H9 (cell line): Measurements from ENCODE around the gene MYO18A. TPM values are rescaled to one million over a fixed set of nuclear protein-coding genes. Genes with fewer than 3 reads are reported as not detected.

Experiments used
- DNase-seq: peaks from one replicate; pipeline ENCODE4 v3.0.0-alpha.2; 2017
- H2AFZ ChIP-seq: one replicate; pipeline ENCODE4 v1.6.1; 2013; ENCODE audit warnings: mild to moderate bottlenecking, low read length, control low read depth, moderate library complexity
- H2AK5ac ChIP-seq: 2 replicates; pipeline ENCODE4 v1.6.1; 2013; ENCODE audit warnings: low read length, control low read depth, mixed read lengths; ENCODE audit not compliant: insufficient read length
- H2BK120ac ChIP-seq: one replicate; pipeline ENCODE4 v1.6.1; 2013; ENCODE audit warnings: low read depth, mild to moderate bottlenecking, low read length, control low read depth, inconsistent platforms; ENCODE audit not compliant: poor library complexity, severe bottlenecking
- H2BK12ac ChIP-seq: 2 replicates; pipeline ENCODE4 v1.6.1; 2013; ENCODE audit warnings: low read length, control low read depth, mixed read lengths, low read depth; ENCODE audit not compliant: insufficient read length
- H2BK15ac ChIP-seq: 2 replicates; pipeline ENCODE4 v1.6.1; 2013; ENCODE audit warnings: low read depth, low read length, control low read depth
- H2BK20ac ChIP-seq: one replicate; pipeline ENCODE4 v1.6.1; 2013; ENCODE audit warnings: low read depth, mild to moderate bottlenecking, low read length, control low read depth, inconsistent platforms; ENCODE audit not compliant: poor library complexity, severe bottlenecking
- H2BK5ac ChIP-seq: 2 replicates; pipeline ENCODE4 v1.6.1; 2013; ENCODE audit warnings: low read length, control low read depth, mixed read lengths; ENCODE audit not compliant: insufficient read length
- H3K14ac ChIP-seq: 2 replicates; pipeline ENCODE4 v1.6.1; 2013; ENCODE audit warnings: low read length, control low read depth; ENCODE audit not compliant: insufficient read depth
- H3K18ac ChIP-seq: 2 replicates; pipeline ENCODE4 v1.6.1; 2013; ENCODE audit warnings: low read depth, mild to moderate bottlenecking, mixed read lengths, low read length, control low read depth; ENCODE audit not compliant: insufficient read length
- H3K23ac ChIP-seq: 2 replicates; pipeline ENCODE4 v1.6.1; 2013; ENCODE audit warnings: low read length, control low read depth, mixed read lengths, low read depth; ENCODE audit not compliant: insufficient read length
- H3K23me2 ChIP-seq: 2 replicates; pipeline ENCODE4 v1.6.1; 2013; ENCODE audit warnings: low read depth, mild to moderate bottlenecking, mixed read lengths, low read length, control low read depth; ENCODE audit not compliant: insufficient read length, poor library complexity, severe bottlenecking
- H3K27ac ChIP-seq: 2 replicates; pipeline ENCODE4 v1.5.1; 2013; ENCODE audit warnings: low read length, control low read depth, mixed read lengths, low read depth; ENCODE audit not compliant: insufficient read length
- H3K27me3 ChIP-seq: 2 replicates; pipeline ENCODE4 v1.6.1; 2013; ENCODE audit warnings: low read length, control low read depth, inconsistent platforms; ENCODE audit not compliant: insufficient read depth
- H3K4ac ChIP-seq: 2 replicates; pipeline ENCODE4 v1.6.1; 2013; ENCODE audit warnings: low read depth, mild to moderate bottlenecking, control low read depth, inconsistent platforms, low read length, moderate library complexity
- H3K4me1 ChIP-seq: 2 replicates; pipeline ENCODE4 v1.6.1; 2013; ENCODE audit warnings: low read length, control low read depth, inconsistent platforms; ENCODE audit not compliant: insufficient read depth
- H3K4me2 ChIP-seq: 2 replicates; pipeline ENCODE4 v1.6.1; 2013; ENCODE audit warnings: low read length, control low read depth, mixed read lengths; ENCODE audit not compliant: insufficient read length, insufficient read depth
- H3K56ac ChIP-seq: 2 replicates; pipeline ENCODE4 v1.6.1; 2013; ENCODE audit warnings: low read depth, mild to moderate bottlenecking, mixed read lengths, low read length, control low read depth; ENCODE audit not compliant: insufficient read length
- H3K79me1 ChIP-seq: 2 replicates; pipeline ENCODE4 v1.6.1; 2013; ENCODE audit warnings: low read depth, mild to moderate bottlenecking, moderate library complexity, low read length, control low read depth, inconsistent platforms; ENCODE audit not compliant: insufficient read depth, poor library complexity, severe bottlenecking
- H3K79me2 ChIP-seq: 2 replicates; pipeline ENCODE4 v1.6.1; 2013; ENCODE audit warnings: low read length, control low read depth, inconsistent platforms; ENCODE audit not compliant: insufficient read depth
- H3K9ac ChIP-seq: 2 replicates; pipeline ENCODE4 v1.6.1; 2013; ENCODE audit warnings: low read length, control low read depth, mixed read lengths; ENCODE audit not compliant: insufficient read length; ENCODE audit errors: extremely low read depth
- H3K9me3 ChIP-seq: one replicate; pipeline ENCODE4 v1.6.1; 2013; ENCODE audit warnings: low read depth, low read length, inconsistent platforms; ENCODE audit not compliant: control insufficient read depth
- H3T11ph ChIP-seq: one replicate; pipeline ENCODE4 v1.6.1; 2013; ENCODE audit warnings: mild to moderate bottlenecking, low read length, control low read depth, inconsistent platforms
- H4K20me1 ChIP-seq: one replicate; pipeline ENCODE4 v1.6.1; 2013; ENCODE audit not compliant: control insufficient read depth, insufficient read length, insufficient read depth
- H4K5ac ChIP-seq: 2 replicates; pipeline ENCODE4 v1.6.1; 2013; ENCODE audit warnings: low read depth, mild to moderate bottlenecking, mixed read lengths, low read length, control low read depth; ENCODE audit not compliant: insufficient read length
- H4K8ac ChIP-seq: replicated peaks from 2 replicates; pipeline ENCODE4 v1.6.1; 2013; ENCODE audit warnings: low read length, control low read depth, mixed read lengths, low read depth; ENCODE audit not compliant: insufficient read length
- H4K91ac ChIP-seq: 2 replicates; pipeline ENCODE4 v1.6.1; 2013; ENCODE audit warnings: low read depth, mild to moderate bottlenecking, moderate library complexity, mixed read lengths, low read length, control low read depth; ENCODE audit not compliant: insufficient read length
- H3K27ac Mint-ChIP-seq, 3 experiments: 2 replicates in 2 of 3; 3 replicates in 1 of 3; pipeline ENCODE4 v1.8.0; 2020 to 2021; ENCODE audit warnings: mixed read lengths in 3 of 3, mild to moderate bottlenecking in 1 of 3, moderate library complexity in 1 of 3
- H3K27me3 Mint-ChIP-seq: 2 replicates; pipeline ENCODE4 v1.8.0; 2021; ENCODE audit warnings: low read depth, mild to moderate bottlenecking, moderate library complexity, mixed read lengths
- H3K36me3 Mint-ChIP-seq, 3 experiments: 2 replicates in 2 of 3; 3 replicates in 1 of 3; pipeline ENCODE4 v1.8.0; 2020 to 2021; ENCODE audit warnings: low read depth in 3 of 3, mixed read lengths in 3 of 3; ENCODE audit not compliant: insufficient read depth in 1 of 3
- H3K4me1 Mint-ChIP-seq, 2 experiments: 2 replicates each; pipeline ENCODE4 v1.8.0; 2020; ENCODE audit warnings: mixed read lengths in 2 of 2
- H3K4me3 Mint-ChIP-seq, 2 experiments: 2 replicates in 1 of 2; 3 replicates in 1 of 2; pipeline ENCODE4 v1.8.0; 2020 to 2021; ENCODE audit warnings: mild to moderate bottlenecking in 2 of 2, mixed read lengths in 2 of 2, moderate library complexity in 1 of 2
- H3K9me3 Mint-ChIP-seq, 2 experiments: 2 replicates in 1 of 2; 3 replicates in 1 of 2; pipeline ENCODE4 v1.8.0; 2020; ENCODE audit warnings: mild to moderate bottlenecking in 2 of 2, mixed read lengths in 2 of 2, moderate library complexity in 1 of 2
- WGBS: extraction: QIAGEN DNeasy Blood & Tissue Kit; methylation state at CpG from one replicate; pipeline ENCODE4 v1.1.7; 2013; ENCODE audit warnings: missing lambda C conversion rate, low lambda C conversion rate, mixed read lengths; ENCODE audit not compliant: insufficient read length; ENCODE audit errors: extremely low coverage; 5-methylcytosine and 5-hydroxymethylcytosine counted together
- total RNA-seq: library from RNA; stranded (reverse); gene quantifications from 2 replicates; pipeline ENCODE4 v1.2.1, GENCODE V29; 2021
- TF ChIP-seq, protein P1 (sequence below): fragments of 200-600 bp; sonication (generic); conservative IDR thresholded peaks from 3 replicates; pipeline ENCODE4 v1.8.0; 2021; ENCODE audit warnings: antibody characterized with exemption, mild to moderate bottlenecking

MYO18A gene
- total RNA-seq, 1 experiment from 2014 or later: 21.6 TPM

- Mint-ChIP-seq H3K9me3 (no peaks in the 10 kb centered on the region), H3K4me1 (peaks cover 19 to 24% of the 10 kb centered on the region in 2 experiments), H3K27ac (peak overlapping the region in 1 of 3 experiments; percentile 36; a peak in 3 of 7 replicates), H3K27me3 (no peaks in the 10 kb centered on the region), H3K4me3 (no peak overlapping the region), H3K36me3 (no peaks in the 10 kb centered on the region)
- no peak overlapping the region for H3K27ac ChIP-seq
- H3K4ac ChIP-seq: no peak overlapping the region
- no peak overlapping the region for H3T11ph ChIP-seq
- no peak overlapping the region for H3K9ac ChIP-seq
- H4K8ac ChIP-seq: no peak overlapping the region
- H4K20me1 ChIP-seq: no peaks in the 10 kb centered on the region
- no peak overlapping the region for H3K14ac ChIP-seq
- no peaks in the 10 kb centered on the region for H3K27me3 ChIP-seq
- DNase-seq: no peak
- H3K4me2 ChIP-seq: no peak overlapping the region
- TF ChIP-seq, protein P1, sequence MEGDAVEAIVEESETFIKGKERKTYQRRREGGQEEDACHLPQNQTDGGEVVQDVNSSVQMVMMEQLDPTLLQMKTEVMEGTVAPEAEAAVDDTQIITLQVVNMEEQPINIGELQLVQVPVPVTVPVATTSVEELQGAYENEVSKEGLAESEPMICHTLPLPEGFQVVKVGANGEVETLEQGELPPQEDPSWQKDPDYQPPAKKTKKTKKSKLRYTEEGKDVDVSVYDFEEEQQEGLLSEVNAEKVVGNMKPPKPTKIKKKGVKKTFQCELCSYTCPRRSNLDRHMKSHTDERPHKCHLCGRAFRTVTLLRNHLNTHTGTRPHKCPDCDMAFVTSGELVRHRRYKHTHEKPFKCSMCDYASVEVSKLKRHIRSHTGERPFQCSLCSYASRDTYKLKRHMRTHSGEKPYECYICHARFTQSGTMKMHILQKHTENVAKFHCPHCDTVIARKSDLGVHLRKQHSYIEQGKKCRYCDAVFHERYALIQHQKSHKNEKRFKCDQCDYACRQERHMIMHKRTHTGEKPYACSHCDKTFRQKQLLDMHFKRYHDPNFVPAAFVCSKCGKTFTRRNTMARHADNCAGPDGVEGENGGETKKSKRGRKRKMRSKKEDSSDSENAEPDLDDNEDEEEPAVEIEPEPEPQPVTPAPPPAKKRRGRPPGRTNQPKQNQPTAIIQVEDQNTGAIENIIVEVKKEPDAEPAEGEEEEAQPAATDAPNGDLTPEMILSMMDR: no peak
- no peak overlapping the region for H3K18ac ChIP-seq
- H2BK20ac ChIP-seq: no peak overlapping the region
- no peaks in the 10 kb centered on the region for H3K79me2 ChIP-seq
- no peak overlapping the region for H4K91ac ChIP-seq
- H2BK15ac ChIP-seq: no peak overlapping the region
- H3K23me2 ChIP-seq: no peaks in the 10 kb centered on the region
- H2BK120ac ChIP-seq: no peak overlapping the region
- H2BK12ac ChIP-seq: no peak overlapping the region
- no peak overlapping the region for H3K23ac ChIP-seq
- H2AFZ ChIP-seq: no peak overlapping the region
- WGBS: no CpG with 5 or more reads among the region's 2 CpGs
- no peak overlapping the region for H2AK5ac ChIP-seq
- no peak overlapping the region for H4K5ac ChIP-seq
- H3K56ac ChIP-seq: no peak overlapping the region
- H3K79me1 ChIP-seq: no peaks in the 10 kb centered on the region
- no peaks in the 10 kb centered on the region for H3K9me3 ChIP-seq
- H2BK5ac ChIP-seq: no peak overlapping the region
- peaks cover 4% of the 10 kb centered on the region; the same call in 1 of the 2 replicates for H3K4me1 ChIP-seq
Observed at GRCh38 chr17:29207975-29208374, 27.8 kb upstream of the MYO18A start.
